ENCODE data around the gene SLC6A20. TPM values are rescaled to one million over a fixed set of nuclear protein-coding genes. Genes with fewer than 3 reads are reported as not detected.

SLC6A20 gene
- total RNA-seq, 1 donor from 2014 or later = not detected

DNA sequence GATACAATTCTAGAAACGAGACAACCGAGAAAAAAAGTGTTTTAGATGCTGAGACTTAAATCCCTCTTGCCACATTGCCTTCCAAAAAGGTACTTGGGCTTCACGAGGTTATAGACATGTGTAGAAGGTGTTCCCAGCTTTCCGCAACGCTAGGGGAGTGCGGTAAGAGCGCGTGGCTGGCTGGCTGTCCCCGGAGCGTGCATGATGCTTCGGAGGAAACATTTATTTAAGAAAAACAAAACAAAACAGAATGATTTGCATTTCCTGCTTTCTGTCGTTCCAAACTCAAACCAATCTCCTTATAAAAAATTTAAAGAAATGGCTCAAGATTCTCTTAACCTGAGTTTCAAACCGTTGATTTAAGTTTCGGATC is 841 bp downstream of the SLC6A20 start:
- H3K36me3 Mint-ChIP-seq (ENCODE audit: low read depth) = no peaks in the 10 kb centered on the region
- H3K4me3 Mint-ChIP-seq = peak overlapping the region; percentile 70
- CTCF ChIA-PET = no interaction called here
- intact Hi-C loops (cut with micrococcal nuclease) = no loop called here
- H3K27ac Mint-ChIP-seq = no peak overlapping the region
- H3K9me3 Mint-ChIP-seq = peaks cover under 1% of the 10 kb centered on the region
- peaks cover 32% of the 10 kb centered on the region for H3K27me3 Mint-ChIP-seq
- no peak for DNase-seq
- TF ChIP-seq, protein P1, sequence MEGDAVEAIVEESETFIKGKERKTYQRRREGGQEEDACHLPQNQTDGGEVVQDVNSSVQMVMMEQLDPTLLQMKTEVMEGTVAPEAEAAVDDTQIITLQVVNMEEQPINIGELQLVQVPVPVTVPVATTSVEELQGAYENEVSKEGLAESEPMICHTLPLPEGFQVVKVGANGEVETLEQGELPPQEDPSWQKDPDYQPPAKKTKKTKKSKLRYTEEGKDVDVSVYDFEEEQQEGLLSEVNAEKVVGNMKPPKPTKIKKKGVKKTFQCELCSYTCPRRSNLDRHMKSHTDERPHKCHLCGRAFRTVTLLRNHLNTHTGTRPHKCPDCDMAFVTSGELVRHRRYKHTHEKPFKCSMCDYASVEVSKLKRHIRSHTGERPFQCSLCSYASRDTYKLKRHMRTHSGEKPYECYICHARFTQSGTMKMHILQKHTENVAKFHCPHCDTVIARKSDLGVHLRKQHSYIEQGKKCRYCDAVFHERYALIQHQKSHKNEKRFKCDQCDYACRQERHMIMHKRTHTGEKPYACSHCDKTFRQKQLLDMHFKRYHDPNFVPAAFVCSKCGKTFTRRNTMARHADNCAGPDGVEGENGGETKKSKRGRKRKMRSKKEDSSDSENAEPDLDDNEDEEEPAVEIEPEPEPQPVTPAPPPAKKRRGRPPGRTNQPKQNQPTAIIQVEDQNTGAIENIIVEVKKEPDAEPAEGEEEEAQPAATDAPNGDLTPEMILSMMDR (IDR thresholded peaks at IDR 0.05) = no peak
- POLR2A ChIA-PET = no interaction called here
- ATAC-seq (ENCODE audit: low read depth) = no peak
- peaks cover 17% of the 10 kb centered on the region for H3K4me1 Mint-ChIP-seq

DNA sequence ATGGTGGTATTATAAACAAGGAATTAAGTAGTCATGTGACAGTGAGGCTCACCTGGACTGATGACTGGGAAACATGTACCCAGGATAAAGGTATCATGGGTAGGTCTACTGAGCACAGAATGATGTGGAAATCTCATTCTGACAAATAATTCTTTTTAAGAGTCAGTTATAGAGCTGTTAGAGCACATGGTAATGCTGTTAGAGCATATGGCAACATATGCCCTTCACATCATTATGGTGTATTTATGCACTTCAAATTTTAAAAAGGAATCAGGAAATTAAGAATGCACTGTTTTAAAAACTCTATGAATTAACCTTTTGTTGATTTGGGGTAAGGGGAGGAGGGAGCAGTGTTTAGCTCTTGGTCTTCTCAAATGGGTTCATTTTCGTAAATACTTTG is 1.7 kb downstream of the SLC6A20 start:
- Mint-ChIP-seq H3K27me3 (peaks cover 26% of the 10 kb centered on the region), H3K9me3 (peaks cover 4% of the 10 kb centered on the region), H3K4me1 (peaks cover 17% of the 10 kb centered on the region), H3K4me3 (no peak overlapping the region), H3K27ac (no peak overlapping the region), H3K36me3 (ENCODE audit: low read depth) (no peaks in the 10 kb centered on the region)
- ATAC-seq (ENCODE audit: low read depth) (no peak), DNase-seq (no peak)
- POLR2A ChIA-PET = no interaction called here
- TF ChIP-seq, protein P1 (IDR thresholded peaks at IDR 0.05) = no peak
- intact Hi-C loops (cut with micrococcal nuclease) = no loop called here
- CTCF ChIA-PET = no interaction called here

DNA sequence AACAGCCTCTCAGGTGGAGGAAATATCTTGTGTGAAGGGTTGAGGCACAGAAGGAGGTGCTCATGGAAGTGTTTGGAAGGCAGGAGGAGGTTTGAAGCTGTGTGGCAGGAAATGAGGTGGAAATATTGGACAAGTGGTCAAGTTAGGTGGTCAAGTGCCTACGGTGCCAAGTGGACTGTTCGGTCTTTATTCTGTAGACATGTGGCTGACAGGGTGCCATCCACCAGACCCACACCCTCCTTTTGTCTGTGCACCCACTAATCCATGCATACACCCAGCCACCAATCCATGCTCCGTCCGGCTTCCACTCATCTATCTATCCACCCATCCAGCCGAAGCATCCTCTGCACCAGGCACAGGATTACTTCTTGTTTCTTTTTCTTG is 2.2 kb downstream of the SLC6A20 start:
- TF ChIP-seq, protein P1 (IDR thresholded peaks at IDR 0.05) = no peak
- DNase-seq = no peak
- Mint-ChIP-seq H3K27me3 (peaks cover 25% of the 10 kb centered on the region), H3K4me1 (peaks cover 17% of the 10 kb centered on the region), H3K9me3 (peaks cover 4% of the 10 kb centered on the region), H3K27ac (no peak overlapping the region), H3K36me3 (ENCODE audit: low read depth) (no peaks in the 10 kb centered on the region), H3K4me3 (no peak overlapping the region)
- CTCF ChIA-PET = no interaction called here
- intact Hi-C loops (cut with micrococcal nuclease) = no loop called here
- POLR2A ChIA-PET = no interaction called here
- no peak for ATAC-seq (ENCODE audit: low read depth)

DNA sequence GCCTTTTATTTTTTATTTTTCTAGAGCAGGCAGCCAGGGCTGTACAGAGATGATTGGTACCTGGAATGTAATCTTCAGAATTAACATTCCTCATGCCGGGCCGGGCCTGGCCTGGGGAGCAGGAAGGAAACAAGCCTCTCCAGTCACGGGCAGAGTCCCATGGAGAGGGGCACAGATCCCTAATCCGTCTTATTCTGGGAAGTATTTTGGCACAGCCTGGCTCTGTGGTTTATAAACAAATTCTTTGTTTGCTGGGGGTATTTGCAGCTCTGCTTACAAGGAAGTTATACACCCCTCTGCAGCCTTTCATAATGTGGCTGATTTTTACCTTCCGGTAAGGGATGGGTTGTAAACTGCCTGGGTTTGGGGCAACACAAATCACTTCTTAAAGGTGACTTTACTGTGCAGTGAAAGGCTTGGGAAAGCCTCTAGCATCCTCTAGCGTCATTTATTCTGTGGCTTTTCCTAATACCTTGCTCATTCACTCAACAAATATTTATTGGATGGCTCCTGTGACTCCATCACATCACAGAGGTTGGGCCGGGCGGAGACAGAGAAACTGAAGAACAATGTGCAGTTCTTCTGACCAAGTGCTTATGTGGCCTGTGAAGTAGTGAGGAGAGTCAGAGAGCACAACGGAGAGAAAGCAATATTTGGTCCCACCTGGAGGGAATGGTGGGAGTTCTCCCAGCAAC is 2.7 kb downstream of the SLC6A20 start:
- TF ChIP-seq, protein P1 (IDR thresholded peaks at IDR 0.05) = no peak
- DNase-seq (no peak), ATAC-seq (ENCODE audit: low read depth) (no peak)
- Mint-ChIP-seq H3K27ac (no peak overlapping the region), H3K4me3 (peak overlapping the region; percentile 2), H3K36me3 (ENCODE audit: low read depth) (peaks cover 2% of the 10 kb centered on the region), H3K4me1 (peaks cover 17% of the 10 kb centered on the region), H3K27me3 (peaks cover 20% of the 10 kb centered on the region), H3K9me3 (peaks cover 6% of the 10 kb centered on the region)
- intact Hi-C loops (cut with micrococcal nuclease) = no loop called here
- ChIA-PET POLR2A (no interaction called here), CTCF (no interaction called here)

DNA sequence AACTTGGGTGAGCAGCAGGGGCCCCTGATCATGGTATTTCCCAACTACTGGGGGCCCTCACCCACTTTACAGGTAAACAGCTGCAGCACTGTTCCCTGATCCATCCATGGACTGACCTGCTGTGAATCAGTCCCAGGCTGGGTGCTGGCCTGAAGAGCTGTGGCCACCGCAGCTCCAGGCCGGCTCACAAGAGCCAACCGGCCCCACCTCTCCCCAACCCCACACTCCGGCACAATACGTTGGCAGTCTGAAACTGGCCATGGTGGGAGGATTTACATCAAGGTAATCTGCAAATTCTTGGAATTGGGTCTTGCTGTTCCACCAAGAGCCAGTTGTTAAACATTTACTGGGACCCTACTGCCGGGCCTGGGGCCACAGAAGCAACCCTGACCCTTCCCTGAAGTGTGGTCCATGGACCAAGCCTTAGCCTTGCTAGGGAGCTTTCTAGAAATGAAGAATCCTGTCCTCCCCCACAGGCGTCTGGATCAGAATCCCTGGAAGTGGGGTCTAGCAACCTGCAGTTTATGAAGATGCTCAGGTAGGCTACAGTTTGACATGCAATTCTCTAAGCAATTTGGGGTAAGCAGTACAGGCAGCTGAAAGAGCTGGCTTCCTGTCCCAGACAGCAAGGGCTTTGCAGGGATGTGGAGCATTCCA is 3.7 kb downstream of the SLC6A20 start:
- CTCF ChIA-PET = no interaction called here
- Mint-ChIP-seq H3K4me3 (no peak overlapping the region), H3K4me1 (peaks cover 17% of the 10 kb centered on the region), H3K9me3 (peaks cover 6% of the 10 kb centered on the region), H3K27ac (no peak overlapping the region), H3K36me3 (ENCODE audit: low read depth) (peaks cover 2% of the 10 kb centered on the region), H3K27me3 (peaks cover 16% of the 10 kb centered on the region)
- DNase-seq = no peak
- TF ChIP-seq, protein P1 (IDR thresholded peaks at IDR 0.05) = no peak
- ATAC-seq (ENCODE audit: low read depth) = no peak
- intact Hi-C loops (cut with micrococcal nuclease) = no loop called here
- POLR2A ChIA-PET = no interaction called here
